NCI-H1092 (cell line): ENCODE measurements around the gene STIM2.
"Not testable (repeated sequence)": the region's sequence is repeated elsewhere in the genome, so short reads cannot be mapped to it uniquely, and the experiment has no call there.

Experiments
- DNase-seq: peaks from one replicate; lab custom pipeline; 2025; lab: John Stamatoyannopoulos, UW

Gene STIM2

GRCh38 chr4:26953366-26953765 is 92.7 kb downstream of the STIM2 start:
- no peak for DNase-seq

- DNase-seq = no peak
These were observed 93.3 kb downstream of the STIM2 start for GRCh38 chr4:26953770-26954423.

- no peak for DNase-seq
These were observed 94.6 kb downstream of the STIM2 start for GRCh38 chr4:26955241-26955640.

- no peak for DNase-seq
These were observed 98.4 kb downstream of the STIM2 start for GRCh38 chr4:26958925-26959653.

GRCh38 chr4:26959654-26960047 is 99.0 kb downstream of the STIM2 start:
- DNase-seq = no peak

- DNase-seq = no peak
These were observed 102.1 kb downstream of the STIM2 start for GRCh38 chr4:26962720-26963119.

- no peak for DNase-seq
These were observed 103.9 kb downstream of the STIM2 start for GRCh38 chr4:26964512-26964911.

GRCh38 chr4:26964994-26965393 is 104.4 kb downstream of the STIM2 start:
- no peak for DNase-seq

- not testable (repeated sequence) for DNase-seq
These were observed 115.0 kb downstream of the STIM2 start for GRCh38 chr4:26975464-26976181.

- DNase-seq = no peak
These were observed 117.9 kb downstream of the STIM2 start for GRCh38 chr4:26978387-26979053.

- no peak for DNase-seq
These were observed 124.3 kb downstream of the STIM2 start for GRCh38 chr4:26984896-26985295.

GRCh38 chr4:26985873-26986272 is 125.2 kb downstream of the STIM2 start:
- no peak for DNase-seq

GRCh38 chr4:26987191-26987590 is 126.5 kb downstream of the STIM2 start:
- DNase-seq = no peak

- DNase-seq = no peak
These were observed 130.4 kb downstream of the STIM2 start for GRCh38 chr4:26991057-26991456.

GRCh38 chr4:26992657-26993361 is 132.2 kb downstream of the STIM2 start:
- DNase-seq = no peak

GRCh38 chr4:26993539-26993938 is 132.9 kb downstream of the STIM2 start:
- no peak for DNase-seq

- no peak for DNase-seq
These were observed 133.3 kb downstream of the STIM2 start for GRCh38 chr4:26993967-26994366.

- no peak for DNase-seq
These were observed 134.7 kb downstream of the STIM2 start for GRCh38 chr4:26995316-26995715.

- no peak for DNase-seq
These were observed 136.1 kb downstream of the STIM2 start for GRCh38 chr4:26996745-26997144.

GRCh38 chr4:26999689-27000088 is 139.0 kb downstream of the STIM2 start:
- no peak for DNase-seq

- DNase-seq = no peak
These were observed 139.5 kb downstream of the STIM2 start for GRCh38 chr4:27000122-27000521.

GRCh38 chr4:27000820-27001219 is 140.2 kb downstream of the STIM2 start:
- DNase-seq = no peak
